ENCODE data around the gene COMMD7.

DNA sequence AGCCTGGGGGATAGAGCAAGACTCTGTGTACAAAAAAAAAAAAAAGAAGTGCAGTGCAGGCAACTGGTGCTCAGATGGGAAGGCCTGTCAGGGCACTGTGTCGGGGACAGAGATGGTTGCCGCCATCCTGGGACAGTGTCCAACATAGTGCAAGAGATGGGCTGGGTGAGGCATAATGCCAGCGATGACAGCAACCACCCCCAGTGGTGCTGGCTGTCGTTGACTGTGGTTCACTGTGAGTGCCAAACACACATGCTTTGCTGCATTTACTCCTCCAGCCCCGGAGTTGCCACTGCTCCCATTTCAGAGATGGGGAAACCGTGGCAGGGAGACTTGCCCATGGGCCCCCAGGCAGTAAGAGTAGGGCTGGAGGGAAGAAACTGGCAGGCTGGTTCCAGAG lies 64.3 kb downstream of the COMMD7 start:
- TF ChIP-seq CTCF (IDR thresholded peaks at IDR 0.05) (no peak), ZFX (IDR thresholded peaks at IDR 0.05; ENCODE audit: borderline replicate concordance) (no peak)
